Measurements from ENCODE around the gene ROMO1. TPM values are rescaled to one million over a fixed set of nuclear protein-coding genes. Genes with fewer than 3 reads are reported as not detected.
A peak's percentile ranks its signal among the peaks of the same experiment; 100 is the strongest.
"Not testable (repeated sequence)": the region's sequence is repeated elsewhere in the genome, so short reads cannot be mapped to it uniquely, and the experiment has no call there.

ROMO1 gene
- total RNA-seq, 1 experiment from 2014 or later = 435 TPM

GRCh38 chr20:35680452-35681183, 18.6 kb upstream of the ROMO1 start:
- DNase-seq (ENCODE audit: low read depth) = no peak

GRCh38 chr20:35681960-35682359, 17.2 kb upstream of the ROMO1 start:
- no peak for DNase-seq (ENCODE audit: low read depth)

GRCh38 chr20:35685368-35685767, 13.8 kb upstream of the ROMO1 start:
- not testable (repeated sequence) for DNase-seq (ENCODE audit: low read depth)

- DNase-seq (ENCODE audit: low read depth) = peak; percentile 16
These were observed 12.3 kb upstream of the ROMO1 start for GRCh38 chr20:35686872-35687271.

GRCh38 chr20:35690265-35690664, 8.9 kb upstream of the ROMO1 start:
- DNase-seq (ENCODE audit: low read depth) = no peak

- DNase-seq (ENCODE audit: low read depth) = no peak
These were observed 3.9 kb upstream of the ROMO1 start for GRCh38 chr20:35695245-35695749.

GRCh38 chr20:35695978-35696377, 3.2 kb upstream of the ROMO1 start:
- no peak for DNase-seq (ENCODE audit: low read depth)

GRCh38 chr20:35697696-35698297, 1.4 kb upstream of the ROMO1 start:
- no peak for DNase-seq (ENCODE audit: low read depth)

GRCh38 chr20:35698298-35699126, 693 bp upstream of the ROMO1 start:
- DNase-seq (ENCODE audit: low read depth) = no peak

GRCh38 chr20:35699957-35700624, 886 bp downstream of the ROMO1 start:
- DNase-seq (ENCODE audit: low read depth) = no peak

- DNase-seq (ENCODE audit: low read depth) = no peak
These were observed 1.5 kb downstream of the ROMO1 start for GRCh38 chr20:35700625-35701148.

- DNase-seq (ENCODE audit: low read depth) = no peak
These were observed 3.0 kb downstream of the ROMO1 start for GRCh38 chr20:35702051-35702823.

GRCh38 chr20:35702824-35703695, 3.9 kb downstream of the ROMO1 start:
- DNase-seq (ENCODE audit: low read depth) = no peak

- no peak for DNase-seq (ENCODE audit: low read depth)
These were observed 5.5 kb downstream of the ROMO1 start for GRCh38 chr20:35704514-35705261.

GRCh38 chr20:35705894-35706293, 6.7 kb downstream of the ROMO1 start:
- not testable (repeated sequence) for DNase-seq (ENCODE audit: low read depth)

GRCh38 chr20:35706591-35707529, 7.7 kb downstream of the ROMO1 start:
- not testable (repeated sequence) for DNase-seq (ENCODE audit: low read depth)

GRCh38 chr20:35708502-35708901, 9.3 kb downstream of the ROMO1 start:
- no peak for DNase-seq (ENCODE audit: low read depth)

- DNase-seq (ENCODE audit: low read depth) = no peak
These were observed 10.1 kb downstream of the ROMO1 start for GRCh38 chr20:35709259-35709658.
